MM.1S (cell line): ENCODE measurements around the gene COL20A1.

Experiments used
- EZH2phosphoT487 ChIP-seq: fragments of 300-600 bp; sonication (generic); IDR thresholded peaks from 2 replicates; pipeline ENCODE4 v1.6.1; 2018; ENCODE audit warnings: antibody characterized with exemption, low read length
- TF ChIP-seq, protein P1 (sequence below): fragments of 300-600 bp; sonication (generic); IDR thresholded peaks from 2 replicates; pipeline ENCODE4 v1.5.1; 2016; ENCODE audit warnings: antibody characterized with exemption, low read length, mixed read lengths

DNA sequence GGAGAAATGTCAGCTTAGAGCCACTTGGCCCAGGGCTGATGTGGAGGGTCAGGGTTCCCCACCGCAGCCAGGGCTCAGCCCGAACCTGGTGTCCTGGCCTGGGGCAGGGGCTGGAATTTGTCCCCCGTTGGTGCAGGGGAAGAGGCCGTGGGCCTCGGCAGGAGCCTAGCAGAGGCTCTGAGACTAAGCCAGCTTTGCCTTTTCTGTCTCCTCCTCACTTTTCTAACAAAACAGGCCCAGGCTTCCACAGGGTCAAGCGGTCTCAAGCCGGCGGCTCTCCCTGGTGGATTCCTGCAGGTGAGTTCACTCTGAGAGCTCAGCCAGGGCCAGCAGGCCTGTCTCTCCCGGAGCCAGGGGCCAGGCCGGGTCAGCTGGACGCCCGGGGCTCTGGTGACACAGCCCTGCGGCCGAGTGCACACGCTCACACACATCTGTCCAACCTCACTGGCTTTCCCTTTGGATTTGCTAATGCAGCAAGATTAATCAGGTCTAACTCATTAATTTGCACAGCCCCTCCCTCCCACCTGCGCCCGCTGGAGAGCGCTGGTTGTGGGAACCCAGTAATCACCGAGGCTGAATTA is 71.1 kb downstream of the COL20A1 start:
- no peak for TF ChIP-seq EZH2phosphoT487
- TF ChIP-seq, protein P1, sequence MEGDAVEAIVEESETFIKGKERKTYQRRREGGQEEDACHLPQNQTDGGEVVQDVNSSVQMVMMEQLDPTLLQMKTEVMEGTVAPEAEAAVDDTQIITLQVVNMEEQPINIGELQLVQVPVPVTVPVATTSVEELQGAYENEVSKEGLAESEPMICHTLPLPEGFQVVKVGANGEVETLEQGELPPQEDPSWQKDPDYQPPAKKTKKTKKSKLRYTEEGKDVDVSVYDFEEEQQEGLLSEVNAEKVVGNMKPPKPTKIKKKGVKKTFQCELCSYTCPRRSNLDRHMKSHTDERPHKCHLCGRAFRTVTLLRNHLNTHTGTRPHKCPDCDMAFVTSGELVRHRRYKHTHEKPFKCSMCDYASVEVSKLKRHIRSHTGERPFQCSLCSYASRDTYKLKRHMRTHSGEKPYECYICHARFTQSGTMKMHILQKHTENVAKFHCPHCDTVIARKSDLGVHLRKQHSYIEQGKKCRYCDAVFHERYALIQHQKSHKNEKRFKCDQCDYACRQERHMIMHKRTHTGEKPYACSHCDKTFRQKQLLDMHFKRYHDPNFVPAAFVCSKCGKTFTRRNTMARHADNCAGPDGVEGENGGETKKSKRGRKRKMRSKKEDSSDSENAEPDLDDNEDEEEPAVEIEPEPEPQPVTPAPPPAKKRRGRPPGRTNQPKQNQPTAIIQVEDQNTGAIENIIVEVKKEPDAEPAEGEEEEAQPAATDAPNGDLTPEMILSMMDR: no peak
